HG03460 (cell line): ENCODE measurements around the gene RAPGEF5.

Experiments used
- ATAC-seq: cut with Tn5 transposase; IDR thresholded peaks from one replicate; pipeline ENCODE4 v1.9.1; 2021; ENCODE audit not compliant: unreplicated experiment

Gene RAPGEF5

GRCh38 chr7:22356701-22357310 lies at the start of gene RAPGEF5:
TSS of gene RAPGEF5 (minus strand) at chr7:22357154. CDS start at chr7:22357060, 94 bp downstream.
- ATAC-seq = peak; percentile 60

DNA sequence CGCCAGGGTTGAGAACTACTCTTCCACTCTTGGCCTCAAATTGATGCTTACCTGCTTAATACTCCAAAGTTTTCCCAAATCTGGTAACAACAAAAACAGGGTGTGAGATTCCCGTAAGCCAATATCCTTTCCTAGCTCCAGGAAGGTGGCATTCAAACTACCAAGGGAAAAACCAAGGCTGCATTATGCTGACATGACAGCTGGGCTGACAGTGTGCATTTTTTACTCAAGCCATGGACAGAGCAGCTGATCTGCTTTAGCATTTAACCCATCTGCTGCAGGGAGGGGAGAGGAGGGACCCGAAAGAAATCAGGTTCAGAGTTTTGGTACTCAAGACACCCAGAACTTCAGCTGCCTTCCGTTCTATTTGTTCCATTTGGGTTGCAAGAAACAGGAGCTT lies 49.8 kb upstream of the RAPGEF5 start:
- no peak for ATAC-seq

DNA sequence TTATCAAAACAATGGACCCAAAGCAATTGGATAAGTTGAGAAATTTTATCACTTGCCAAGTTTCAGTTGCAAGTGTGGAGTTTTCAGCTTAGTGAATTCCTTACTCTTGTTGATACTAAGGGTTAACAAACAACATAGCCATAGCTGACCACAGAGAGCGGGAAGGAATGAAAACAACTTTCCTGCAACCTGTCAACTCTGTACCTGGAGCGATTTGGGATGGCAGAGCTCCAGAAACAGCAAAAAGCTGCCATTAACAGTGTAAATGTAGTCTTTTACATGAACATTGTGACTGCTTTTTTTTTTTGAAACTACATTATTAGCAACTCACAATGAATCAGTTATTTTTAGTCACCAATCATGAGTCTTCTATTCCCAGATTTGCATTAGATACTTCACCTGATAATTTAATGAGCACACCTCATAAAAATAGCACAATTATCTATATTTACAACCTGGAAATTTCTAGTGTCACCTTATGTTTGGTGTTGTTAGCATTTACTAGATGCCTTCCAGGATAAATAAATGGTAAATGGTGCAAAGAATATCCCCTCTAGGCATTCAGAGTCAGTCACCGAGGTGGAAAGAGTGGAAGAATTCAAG lies 47.6 kb upstream of the RAPGEF5 start:
- no peak for ATAC-seq

GRCh38 chr7:22403344-22403743 lies 46.4 kb upstream of the RAPGEF5 start:
- no peak for ATAC-seq

DNA sequence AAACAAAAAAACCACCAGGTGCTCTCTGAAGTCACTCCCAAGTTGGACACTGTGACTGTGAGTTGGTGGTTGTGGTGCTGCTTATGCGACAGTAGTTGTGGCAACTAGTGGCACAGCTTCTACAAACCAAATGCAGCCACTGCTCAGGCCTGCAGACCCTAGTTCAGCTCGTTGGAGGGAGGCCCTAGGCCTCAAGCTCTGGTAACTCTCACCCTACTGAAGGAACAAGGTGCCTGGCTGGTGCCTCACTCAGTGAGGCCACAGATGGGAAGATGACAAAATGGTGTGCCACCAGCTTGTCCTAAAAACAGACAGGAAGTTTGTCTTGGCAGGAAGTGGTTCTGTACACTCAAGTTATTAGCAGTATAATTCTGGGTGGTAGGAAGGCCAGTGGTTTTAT lies 45.3 kb upstream of the RAPGEF5 start:
- no peak for ATAC-seq

GRCh38 chr7:22400936-22401553 lies 44.1 kb upstream of the RAPGEF5 start:
- ATAC-seq = no peak

- ATAC-seq = no peak
Observed at GRCh38 chr7:22400150-22400814, 43.3 kb upstream of the RAPGEF5 start.

DNA sequence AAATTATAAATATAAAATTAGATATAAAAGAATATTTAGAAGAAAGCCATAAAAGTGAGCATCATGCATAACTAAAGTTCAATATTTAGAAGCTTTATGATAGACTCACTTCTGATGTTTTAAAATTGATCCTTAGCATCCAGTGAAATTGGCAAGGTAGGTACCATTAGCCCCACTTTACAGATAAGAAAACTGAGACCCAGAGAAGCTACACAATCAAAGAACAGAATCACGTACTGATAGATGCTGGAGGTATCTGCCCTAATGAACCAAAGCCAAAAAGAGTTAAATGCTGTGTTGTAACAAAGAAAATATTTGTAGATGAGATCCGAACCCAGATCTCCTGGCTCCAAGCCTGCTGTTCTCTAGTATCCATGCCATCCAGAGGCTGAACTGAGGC lies 42.6 kb upstream of the RAPGEF5 start:
- no peak for ATAC-seq

DNA sequence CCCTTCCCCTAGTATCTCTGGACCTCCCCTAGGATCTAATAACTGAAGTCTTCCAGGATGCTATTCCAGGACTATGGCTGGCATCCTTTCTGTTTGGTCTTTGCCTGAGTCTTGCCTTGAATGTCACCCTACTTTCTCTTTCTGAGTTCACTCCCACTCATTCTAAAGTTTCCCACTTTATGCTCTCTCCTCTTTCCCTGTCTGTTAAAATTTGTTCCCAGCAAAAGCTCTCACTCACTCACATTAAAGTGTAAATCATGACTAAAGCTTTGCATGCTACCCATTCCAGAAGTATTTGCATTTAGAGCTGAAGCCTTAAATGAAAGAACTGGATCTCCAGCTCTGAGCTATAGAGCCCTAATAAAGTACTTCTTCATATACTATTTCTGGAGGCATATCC lies 42.1 kb upstream of the RAPGEF5 start:
- no peak for ATAC-seq

- no peak for ATAC-seq
Observed at GRCh38 chr7:22397981-22398380, 41.0 kb upstream of the RAPGEF5 start.

- no peak for ATAC-seq
Observed at GRCh38 chr7:22395222-22395621, 38.3 kb upstream of the RAPGEF5 start.

GRCh38 chr7:22394739-22395138 lies 37.8 kb upstream of the RAPGEF5 start:
- no peak for ATAC-seq

DNA sequence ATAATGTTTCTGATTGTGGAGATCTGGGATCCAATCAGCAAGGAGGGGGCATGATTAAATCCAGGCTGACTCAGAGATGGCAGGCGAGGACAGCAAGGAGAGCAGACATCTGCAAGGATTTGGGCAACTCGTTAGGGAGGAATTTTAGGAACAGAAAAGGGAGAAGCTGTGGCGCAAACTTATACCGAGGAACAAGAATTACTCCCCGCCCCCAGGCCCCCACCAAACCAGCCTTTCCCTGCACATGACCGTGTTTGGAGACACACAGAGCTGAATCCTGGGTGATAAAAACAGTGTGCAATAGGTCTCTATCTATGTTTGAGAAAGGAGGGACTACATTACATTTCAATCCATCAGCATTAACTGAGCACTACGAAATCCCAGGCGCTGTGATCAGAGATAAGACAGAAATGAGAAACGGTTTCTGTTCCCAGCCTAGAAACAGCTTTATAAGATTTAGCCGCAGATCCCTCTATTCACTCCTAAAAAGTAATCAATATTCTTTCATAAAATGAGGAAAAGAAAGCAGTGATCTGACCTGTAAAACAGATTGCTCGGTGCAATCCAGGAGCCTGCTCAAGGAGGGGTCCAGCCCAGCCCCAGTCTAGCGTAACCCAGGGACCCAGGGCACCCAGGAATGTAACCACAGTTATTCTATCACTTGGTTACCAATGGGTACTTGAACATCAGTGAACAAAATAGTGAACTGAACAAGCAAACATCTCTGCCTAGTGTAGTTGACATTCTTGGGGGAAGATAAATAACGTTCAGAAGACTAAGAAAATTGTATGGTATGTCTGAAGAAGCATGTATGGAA lies 37.2 kb upstream of the RAPGEF5 start:
- ATAC-seq = no peak

DNA sequence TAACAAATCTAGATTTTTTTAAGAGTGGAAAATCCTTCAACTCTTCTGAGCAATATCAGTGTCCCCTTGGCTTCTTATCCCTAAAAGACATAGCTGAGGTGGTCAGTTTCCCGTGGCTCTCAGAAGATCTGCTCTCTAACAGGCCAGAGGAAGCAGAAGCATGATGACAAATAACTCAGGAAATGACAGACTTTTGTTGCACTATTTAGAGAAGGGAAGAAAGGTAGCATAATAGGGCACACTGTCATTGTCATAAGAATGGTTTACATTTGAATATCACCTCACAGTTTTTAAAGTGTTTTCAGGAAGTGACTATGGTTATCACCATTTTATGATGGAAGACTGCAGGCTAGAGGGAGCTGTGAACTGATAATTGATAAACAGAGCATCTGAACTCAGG lies 33.6 kb upstream of the RAPGEF5 start:
- no peak for ATAC-seq

- no peak for ATAC-seq
Observed at GRCh38 chr7:22389892-22390291, 32.9 kb upstream of the RAPGEF5 start.

- ATAC-seq = no peak
Observed at GRCh38 chr7:22387583-22387982, 30.6 kb upstream of the RAPGEF5 start.

GRCh38 chr7:22386865-22387264 lies 29.9 kb upstream of the RAPGEF5 start:
- ATAC-seq = peak; percentile 70

GRCh38 chr7:22386206-22386858 lies 29.4 kb upstream of the RAPGEF5 start:
- peak; percentile 62 for ATAC-seq

DNA sequence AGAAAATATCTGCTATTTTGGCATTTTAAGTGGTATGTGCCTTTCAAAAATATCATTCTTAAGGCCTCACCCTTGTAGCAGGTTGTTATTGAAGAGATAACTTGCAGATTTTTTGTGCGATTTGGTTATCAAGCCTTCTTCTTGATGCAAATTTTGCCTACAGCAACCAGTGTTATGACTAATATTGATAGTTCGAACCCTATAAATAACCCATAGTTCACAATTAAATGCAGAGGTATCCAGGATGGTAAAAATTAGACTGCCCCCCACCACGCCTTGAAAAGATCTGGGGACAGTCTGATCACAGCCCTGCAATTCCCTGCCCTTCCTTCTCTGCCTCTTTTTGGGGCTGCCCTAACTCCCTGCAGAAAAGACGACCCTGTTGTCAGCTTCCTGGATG lies 28.4 kb upstream of the RAPGEF5 start:
- no peak for ATAC-seq

- ATAC-seq = no peak
Observed at GRCh38 chr7:22380333-22380732, 23.4 kb upstream of the RAPGEF5 start.
